Activated CD4-positive, alpha-beta T cell treated with anti-CD3 and anti-CD28 coated beads, Interleukin-2, amount 50 U/mL, for 16 hours (primary cell): ENCODE measurements around the gene AGMAT.

ENCODE experiments used
- DNase-seq: peaks from one replicate; pipeline ENCODE4 v3.0.0-alpha.2; 2020

The AGMAT gene

DNA sequence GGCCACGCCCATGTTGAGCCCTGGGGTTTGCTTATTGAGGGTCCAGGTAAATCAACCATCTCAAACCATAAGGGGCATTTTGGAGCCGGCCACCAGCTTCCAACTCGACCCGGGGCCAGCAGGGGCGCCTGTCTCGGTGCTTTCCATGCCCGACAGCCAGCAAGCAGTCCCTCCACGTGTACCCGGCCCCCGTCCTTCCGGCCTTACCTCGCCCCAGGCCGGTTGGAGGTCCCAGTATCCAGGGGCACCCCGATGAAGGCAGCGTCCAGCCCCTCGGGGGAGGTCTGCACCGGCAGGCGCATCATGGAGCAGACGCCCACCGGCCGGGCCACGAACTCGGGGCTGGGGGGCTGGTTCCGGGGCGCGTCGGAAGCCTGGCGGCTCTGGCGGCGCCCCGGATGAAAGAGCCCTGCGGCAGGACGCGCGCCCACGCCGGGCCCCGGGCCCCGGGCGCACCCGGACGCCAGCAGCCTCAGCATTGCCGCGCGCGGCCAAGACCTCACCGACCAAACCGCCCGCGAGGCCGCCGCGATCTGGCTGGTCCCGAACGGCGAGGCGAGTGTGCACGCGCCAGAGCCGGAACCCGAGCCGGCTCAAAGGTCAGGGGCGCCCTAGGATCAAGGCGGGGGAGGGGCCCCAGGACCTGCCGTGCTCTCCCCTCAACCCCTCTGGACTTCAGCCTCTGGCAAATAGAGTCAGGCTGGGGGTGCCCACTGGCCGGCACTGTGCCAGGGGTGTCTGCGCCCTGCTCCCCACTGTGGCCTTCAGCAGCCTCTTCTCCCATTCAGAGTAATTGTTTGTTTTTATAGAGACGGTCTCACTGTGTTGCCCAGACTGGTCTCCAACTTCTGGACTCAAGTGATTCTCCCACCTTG, at the start of gene AGMAT:
AGMAT (minus strand) TSS at position 563 of the 875 bp plus-strand sequence; CDS start at position 479, 84 bp downstream.
- DNase-seq, result peak; percentile 68

DNA sequence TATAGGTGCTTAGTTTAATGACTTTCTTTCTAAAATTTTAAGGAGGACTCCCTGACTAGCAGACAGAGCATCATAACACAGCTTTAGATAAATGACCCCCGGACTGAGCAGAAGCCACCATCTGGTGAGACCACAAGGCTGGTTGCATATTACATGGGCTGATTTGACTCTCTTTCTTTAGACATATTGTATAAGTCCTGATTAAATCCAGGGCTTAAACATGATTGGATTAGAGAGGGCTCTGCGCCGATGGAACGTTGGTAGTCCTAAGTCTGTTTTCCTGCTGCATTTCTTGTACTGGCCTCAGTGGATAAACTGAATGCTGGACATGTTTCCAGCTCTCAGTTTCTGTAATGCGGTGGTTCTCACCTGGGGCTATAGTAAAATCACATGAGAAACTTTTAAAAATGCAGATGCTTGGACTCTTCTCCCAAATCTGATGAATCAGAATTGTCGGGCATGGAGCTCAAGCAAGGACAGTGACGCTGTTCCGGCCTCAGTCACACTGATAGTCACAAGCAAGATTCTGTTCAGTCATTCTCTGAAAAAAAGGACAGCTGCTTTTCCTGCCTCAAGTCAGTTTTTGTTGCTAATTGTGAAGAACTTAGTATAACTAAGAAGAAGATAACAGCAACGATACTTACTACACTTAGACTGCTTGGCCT, 49.0 kb upstream of the AGMAT start:
- no peak for DNase-seq

GRCh38 chr1:15628003-15628402, 43.2 kb upstream of the AGMAT start:
- DNase-seq, result no peak

DNA sequence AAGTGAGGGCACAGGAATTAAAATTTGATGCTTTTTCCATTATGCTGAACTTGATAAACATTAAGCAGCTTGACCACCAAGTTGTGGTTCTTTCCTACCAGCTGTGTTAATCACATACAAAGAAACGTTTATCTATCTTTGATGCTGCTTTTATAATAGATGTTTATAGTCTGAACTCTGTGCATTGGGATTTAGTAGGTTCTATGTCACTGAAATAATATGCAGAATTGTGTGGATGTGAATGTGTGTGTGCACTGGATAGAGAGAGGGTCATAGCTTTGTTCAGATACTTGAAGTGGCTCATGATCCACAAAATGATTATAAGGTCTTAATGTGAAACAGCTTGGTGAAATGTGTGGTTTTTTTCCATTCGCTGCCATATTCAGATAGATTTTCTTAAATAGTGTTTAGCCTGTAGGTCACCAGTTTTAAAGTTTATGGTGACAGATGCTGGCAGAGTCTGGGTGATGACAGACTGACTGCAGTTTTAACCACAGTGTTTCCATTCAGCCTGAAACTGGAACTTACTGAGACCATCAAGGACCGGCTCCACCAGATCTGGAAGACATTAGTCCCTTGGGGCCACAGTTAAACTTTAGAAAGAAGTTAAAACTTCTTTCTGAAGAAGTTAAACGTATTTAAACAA, 42.6 kb upstream of the AGMAT start:
- DNase-seq, result peak; percentile 24

- DNase-seq, result no peak
Measured at GRCh38 chr1:15626269-15626950, 41.6 kb upstream of the AGMAT start.

- DNase-seq, result no peak
Measured at GRCh38 chr1:15625056-15625917, 40.4 kb upstream of the AGMAT start.

- DNase-seq, result no peak
Measured at GRCh38 chr1:15624133-15624714, 39.4 kb upstream of the AGMAT start.

- no peak for DNase-seq
Measured at GRCh38 chr1:15623435-15623834, 38.6 kb upstream of the AGMAT start.

DNA sequence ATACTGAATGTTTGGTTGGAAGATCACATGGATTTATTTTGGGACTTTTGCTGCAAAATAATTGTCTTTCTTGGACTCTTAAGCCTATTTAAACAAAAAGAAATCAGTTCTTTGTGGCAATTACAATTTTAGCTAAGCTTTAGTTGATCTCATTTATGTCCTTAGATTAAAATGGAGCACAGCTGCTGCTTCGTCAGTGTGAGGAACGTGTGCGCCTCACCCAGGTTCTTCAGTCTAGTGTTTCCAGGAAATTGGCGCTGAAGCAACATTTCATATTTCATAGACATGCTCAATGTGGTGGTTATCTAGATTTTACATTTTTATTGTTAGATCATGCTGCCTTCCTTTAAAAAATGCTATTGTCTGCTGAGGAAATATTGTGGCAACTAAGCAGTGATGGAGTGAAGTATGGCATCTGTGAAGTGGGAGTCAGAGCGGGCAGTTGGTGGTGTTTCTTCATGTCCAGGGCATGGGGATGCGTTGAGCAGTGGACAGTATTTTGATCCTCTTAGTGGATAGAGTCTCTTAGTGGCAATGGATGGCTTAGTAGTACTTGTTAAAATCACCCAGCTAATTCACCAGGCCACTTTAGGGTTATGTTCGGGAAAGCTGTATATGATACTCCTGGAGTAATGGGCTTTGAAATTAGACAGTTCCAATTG, 38.0 kb upstream of the AGMAT start:
- no peak for DNase-seq

- no peak for DNase-seq
Measured at GRCh38 chr1:15621975-15622374, 37.1 kb upstream of the AGMAT start.

- DNase-seq, result no peak
Measured at GRCh38 chr1:15620902-15621682, 36.2 kb upstream of the AGMAT start.

DNA sequence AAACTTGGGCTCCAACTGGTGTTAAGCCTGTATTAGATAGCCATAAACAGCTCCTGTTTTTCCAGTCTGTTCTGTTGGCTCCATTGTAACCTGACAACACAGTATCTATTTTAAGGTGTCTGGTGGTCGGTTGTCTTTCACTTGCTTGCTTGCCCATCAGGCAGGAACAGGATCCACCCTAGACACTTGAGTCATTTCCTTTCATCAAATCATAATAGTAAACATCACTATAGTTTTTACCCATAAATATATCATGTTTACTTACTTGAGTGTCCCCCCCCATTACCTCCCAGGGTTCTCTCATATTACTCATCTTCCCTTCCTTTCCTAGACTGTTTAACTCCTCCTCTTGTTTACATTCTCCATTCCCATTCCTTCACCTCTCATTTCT, 35.3 kb upstream of the AGMAT start:
- peak; percentile 40 for DNase-seq

- no peak for DNase-seq
Measured at GRCh38 chr1:15618655-15619525, 34.0 kb upstream of the AGMAT start.

DNA sequence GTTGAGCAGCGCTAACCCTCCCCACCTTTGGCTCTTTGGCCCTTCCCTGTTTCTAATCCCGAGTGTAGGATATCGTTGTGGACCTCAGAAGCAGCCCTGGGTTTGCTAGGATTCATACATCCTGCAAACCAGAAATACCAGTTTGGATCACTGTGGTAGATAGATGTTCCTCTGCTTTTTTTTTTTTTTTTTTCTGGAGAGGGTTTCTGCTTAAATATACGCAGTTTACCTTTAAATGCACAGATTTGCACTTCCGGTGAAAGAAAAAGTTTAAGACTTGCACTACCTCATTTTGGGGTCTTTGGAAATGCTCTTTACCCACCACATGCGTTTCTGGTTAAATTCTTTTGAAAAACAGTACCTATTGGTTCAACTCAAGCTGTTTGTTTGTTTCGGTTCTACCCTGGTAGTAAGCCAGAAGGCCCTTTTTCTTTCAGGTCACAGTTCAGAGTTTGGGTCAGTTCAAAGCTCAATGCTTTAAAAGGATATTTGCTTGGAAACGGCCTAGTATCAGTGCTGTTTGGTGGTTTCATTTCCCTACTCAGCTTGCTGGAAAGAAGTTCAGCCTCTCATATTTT, 33.3 kb upstream of the AGMAT start:
- peak; percentile 35 for DNase-seq

DNA sequence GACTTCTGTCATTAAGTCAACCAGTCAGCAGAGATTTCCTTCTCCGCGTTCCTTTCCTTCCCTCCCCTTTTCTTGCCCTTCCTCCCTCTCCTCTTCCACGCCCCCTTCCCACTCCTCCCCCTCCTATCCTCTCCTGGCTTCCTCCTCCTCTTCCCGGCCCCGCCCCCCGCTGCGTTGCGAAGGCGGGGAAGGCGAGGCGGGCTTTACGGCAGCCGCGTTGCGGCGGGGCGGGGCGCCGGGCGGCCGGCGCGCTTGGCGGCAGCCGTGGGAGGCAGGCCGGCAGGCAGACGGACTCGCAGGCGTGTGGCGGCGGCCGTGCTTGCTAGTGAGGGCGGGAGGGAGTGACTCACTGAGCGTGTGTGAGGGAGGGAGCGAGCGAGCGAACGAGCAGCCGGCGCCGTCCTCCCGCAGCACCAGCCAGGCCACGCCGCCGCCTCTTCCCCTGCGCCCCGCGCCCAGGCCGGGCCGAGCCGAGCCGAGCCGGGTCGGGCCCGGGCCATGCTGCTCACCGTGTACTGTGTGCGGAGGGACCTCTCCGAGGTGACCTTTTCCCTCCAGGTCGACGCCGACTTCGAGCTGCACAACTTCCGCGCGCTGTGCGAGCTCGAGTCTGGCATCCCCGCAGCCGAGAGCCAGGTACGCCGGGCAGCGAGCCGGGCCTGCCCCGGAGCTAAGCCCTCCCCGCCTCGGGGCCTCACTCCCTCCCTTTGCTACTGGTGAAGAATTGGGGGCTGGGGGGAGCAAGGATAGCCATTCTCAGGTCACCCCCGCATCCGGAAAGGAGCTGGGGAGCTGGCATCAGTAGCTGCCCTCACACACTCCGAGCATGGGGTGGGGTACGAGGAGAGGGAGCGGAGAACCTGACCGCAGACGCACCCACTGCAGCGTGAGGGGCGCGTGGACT, 32.6 kb upstream of the AGMAT start, which contains the start of gene DDI2:
DDI2 (plus strand) TSS at position 286 of the 904 bp plus-strand sequence; CDS start at position 499, 213 bp downstream.
- peak; percentile 95 for DNase-seq

GRCh38 chr1:15616373-15617172, 31.7 kb upstream of the AGMAT start:
- DNase-seq, result no peak

- no peak for DNase-seq
Measured at GRCh38 chr1:15610167-15610566, 25.3 kb upstream of the AGMAT start.
